CD8-positive, alpha-beta memory T cell (primary cell): ENCODE data around the gene PLCL2. TPM values are rescaled to one million over a fixed set of nuclear protein-coding genes. Genes with fewer than 3 reads are reported as not detected.

Source experiments
- CTCF ChIA-PET: fragments of 350-600 bp; sonication (Branson Sonifier 250); formaldehyde crosslinking; loops from one replicate; lab custom pipeline; 2021; ENCODE audit warnings: antibody characterized with exemption; lab: Charles Lee
- POLR2A ChIA-PET: fragments of 350-600 bp; sonication (Branson Sonifier 250); formaldehyde crosslinking; loops from one replicate; lab custom pipeline; 2021; ENCODE audit warnings: antibody characterized with exemption; lab: Charles Lee
- DNase-seq, 5 donors: peaks; one replicate each; pipeline versions ENCODE4 v3.0.0 to v3.0.0-alpha.2; 2020 to 2022; ENCODE audit warnings: mixed read lengths in 1 of 5
- H3K27ac ChIP-seq: one replicate; pipeline ENCODE4 v1.7.0; 2013; ENCODE audit warnings: low read depth, mild to moderate bottlenecking, low read length, moderate library complexity
- H3K27me3 ChIP-seq: 2 replicates; pipeline ENCODE4 v1.7.0; 2013; ENCODE audit warnings: low read length, mild to moderate bottlenecking; ENCODE audit not compliant: insufficient read depth, poor library complexity, severe bottlenecking
- H3K36me3 ChIP-seq: 2 replicates; pipeline ENCODE4 v1.7.0; 2013; ENCODE audit warnings: mild to moderate bottlenecking, low read length, moderate library complexity; ENCODE audit not compliant: insufficient read depth
- H3K4me1 ChIP-seq: 2 replicates; pipeline ENCODE4 v1.7.0; 2013; ENCODE audit warnings: mild to moderate bottlenecking, low read length, moderate library complexity; ENCODE audit not compliant: insufficient read depth
- H3K4me3 ChIP-seq: 2 replicates; pipeline ENCODE4 v1.7.0; 2013; ENCODE audit warnings: mild to moderate bottlenecking, low read length
- H3K9me3 ChIP-seq: 2 replicates; pipeline ENCODE4 v1.7.0; 2013; ENCODE audit warnings: mild to moderate bottlenecking, low read length
- H3K27ac Mint-ChIP-seq, 8 donors: one replicate each; pipeline ENCODE4 v1.8.0; 2020 to 2021; ENCODE audit warnings: mixed read lengths in 8 of 8, mild to moderate bottlenecking in 6 of 8, inconsistent platforms in 3 of 8, moderate library complexity in 3 of 8
- H3K27me3 Mint-ChIP-seq, 2 donors: one replicate each; pipeline ENCODE4 v1.8.0; 2020 to 2021; ENCODE audit warnings: mixed read lengths in 2 of 2, mild to moderate bottlenecking in 1 of 2, moderate library complexity in 1 of 2
- H3K36me3 Mint-ChIP-seq, 3 donors: one replicate each; pipeline ENCODE4 v1.8.0; 2020 to 2021; ENCODE audit warnings: mixed read lengths in 3 of 3, inconsistent platforms in 1 of 3, mild to moderate bottlenecking in 1 of 3
- H3K4me1 Mint-ChIP-seq, 3 donors: one replicate each; pipeline ENCODE4 v1.8.0; 2020 to 2021; ENCODE audit warnings: mixed read lengths in 3 of 3, inconsistent platforms in 1 of 3, mild to moderate bottlenecking in 1 of 3
- H3K4me3 Mint-ChIP-seq, 7 donors: one replicate each; pipeline ENCODE4 v1.8.0; 2020 to 2021; ENCODE audit warnings: mixed read lengths in 7 of 7, mild to moderate bottlenecking in 6 of 7, moderate library complexity in 4 of 7, inconsistent platforms in 2 of 7
- H3K9me3 Mint-ChIP-seq, 5 donors: one replicate each; pipeline ENCODE4 v1.8.0; 2020 to 2022; ENCODE audit warnings: mixed read lengths in 5 of 5, mild to moderate bottlenecking in 3 of 5, moderate library complexity in 2 of 5, inconsistent platforms in 1 of 5
- polyA plus RNA-seq: library from polyadenylated mRNA; unstranded; fragments of 300-500 nt; fragmentation: Illumina TruSeq; gene quantifications from one replicate; pipeline ENCODE4 v1.2.3, GENCODE V29; 2021
- total RNA-seq, 2 experiments: library from RNA; stranded (reverse); gene quantifications; one replicate each; pipeline ENCODE4 v1.2.3, GENCODE V29; 2021

Gene PLCL2
- total and polyA plus RNA-seq, 3 experiments from 2014 or later, result 22.2 to 94.9 (median 22.8) TPM

GRCh38 chr3:17023006-17023664 lies 138.4 kb downstream of the PLCL2 start:
- H3K4me3 ChIP-seq, result no peak overlapping the region
- H3K9me3 Mint-ChIP-seq, result no peaks in the 10 kb centered on the region
- peaks cover 35% of the 10 kb centered on the region for H3K4me1 ChIP-seq
- DNase-seq, result peak; percentile 3 to 71 (median 40)
- H3K4me3 Mint-ChIP-seq, result peak overlapping the region; percentile 2 to 78 (median 72)
- H3K4me1 Mint-ChIP-seq, result peaks cover 57 to 86% (median 72%) of the 10 kb centered on the region in 3 donors
- no peaks in the 10 kb centered on the region for H3K27me3 Mint-ChIP-seq
- ChIA-PET POLR2A (interaction anchor here (0.5 to 0.6 kb wide), 2 partner anchors 112 to 216 kb away, joined by 3 read pairs; no protein-coding TSS in a partner anchor), CTCF (interaction anchor here (1.0 kb wide), 1 partner anchor 12 kb away, joined by 3 read pairs; no protein-coding TSS in a partner anchor)
- H3K9me3 ChIP-seq, result no peaks in the 10 kb centered on the region
- peaks cover 0 to 15% (median 8%) of the 10 kb centered on the region in 3 donors for H3K36me3 Mint-ChIP-seq
- H3K27ac Mint-ChIP-seq, result peak overlapping the region; percentile 61 to 97 (median 87)
- H3K36me3 ChIP-seq, result no peaks in the 10 kb centered on the region
- no peak overlapping the region for H3K27ac ChIP-seq
- H3K27me3 ChIP-seq, result no peaks in the 10 kb centered on the region

- no peaks in the 10 kb centered on the region for H3K36me3 ChIP-seq
- no peak overlapping the region for H3K4me3 ChIP-seq
- peaks cover 55% of the 10 kb centered on the region for H3K4me1 ChIP-seq
- POLR2A ChIA-PET, result no interaction called here
- Mint-ChIP-seq H3K4me3 (no peak overlapping the region), H3K27me3 (no peaks in the 10 kb centered on the region), H3K27ac (peak overlapping the region in 6 of 8 donors; percentile 22 to 72 (median 27)), H3K4me1 (peaks cover 73 to 92% (median 85%) of the 10 kb centered on the region in 3 donors), H3K9me3 (no peaks in the 10 kb centered on the region), H3K36me3 (peaks cover 0 to 18% (median 11%) of the 10 kb centered on the region in 3 donors)
- no peaks in the 10 kb centered on the region for H3K27me3 ChIP-seq
- no peak for DNase-seq
- no peak overlapping the region for H3K27ac ChIP-seq
- CTCF ChIA-PET, result interaction anchor here (1.3 kb wide), 1 partner anchor 15 kb away, joined by 5 read pairs; no protein-coding TSS in a partner anchor
- no peaks in the 10 kb centered on the region for H3K9me3 ChIP-seq
Observed at GRCh38 chr3:17025594-17026139, 140.9 kb downstream of the PLCL2 start.

DNA sequence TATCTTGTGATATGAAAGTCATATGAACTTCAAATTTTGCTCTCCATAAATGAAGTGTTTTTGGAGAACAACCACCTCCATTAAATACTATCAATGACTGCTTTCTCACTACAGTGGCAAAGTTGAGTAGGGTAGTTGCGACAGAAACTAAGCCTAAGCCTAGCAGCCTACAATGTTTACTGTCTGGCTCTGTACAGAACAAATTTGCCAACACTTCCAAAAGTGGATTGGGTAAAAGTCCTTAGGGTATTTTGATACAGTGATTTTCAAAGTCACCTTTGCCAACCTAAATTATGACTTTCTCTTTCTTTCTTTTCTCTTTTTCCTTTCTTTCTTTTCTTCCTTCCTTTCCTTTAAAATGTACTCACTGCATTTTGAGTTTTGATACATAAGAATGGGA lies 142.6 kb downstream of the PLCL2 start:
- no peak overlapping the region for H3K4me3 ChIP-seq
- ChIA-PET CTCF (no interaction called here), POLR2A (no interaction called here)
- DNase-seq, result no peak
- Mint-ChIP-seq H3K27me3 (no peaks in the 10 kb centered on the region), H3K36me3 (peaks cover 0 to 17% (median 3%) of the 10 kb centered on the region in 3 donors), H3K9me3 (no peaks in the 10 kb centered on the region), H3K27ac (peak overlapping the region in 1 of 8 donors; percentile 13), H3K4me1 (peaks cover 70 to 89% (median 81%) of the 10 kb centered on the region in 3 donors), H3K4me3 (no peak overlapping the region)
- no peak overlapping the region for H3K27ac ChIP-seq
- H3K27me3 ChIP-seq, result no peaks in the 10 kb centered on the region
- no peaks in the 10 kb centered on the region for H3K9me3 ChIP-seq
- no peaks in the 10 kb centered on the region for H3K36me3 ChIP-seq
- peaks cover 51% of the 10 kb centered on the region for H3K4me1 ChIP-seq

DNA sequence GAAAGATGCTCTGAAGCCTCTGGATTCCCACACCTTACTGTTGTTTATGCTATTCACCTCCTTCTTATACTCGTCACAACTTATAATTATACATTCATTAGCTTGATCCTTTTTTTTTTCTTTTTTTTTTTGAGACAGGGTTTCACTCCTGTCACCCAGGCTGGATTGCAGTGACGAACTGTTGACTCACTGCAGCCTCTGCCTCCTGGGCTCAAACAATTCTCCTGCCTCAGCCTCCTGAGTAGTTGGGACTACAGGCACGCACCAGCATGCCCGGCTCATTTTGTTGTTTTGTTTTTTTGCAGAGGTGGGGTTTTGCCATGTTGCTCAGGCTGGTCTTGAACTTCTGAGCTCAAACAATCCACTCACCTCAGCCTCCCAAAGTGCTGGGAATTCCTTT lies 143.6 kb downstream of the PLCL2 start:
- ChIA-PET CTCF (interaction anchor here (1.0 kb wide), 1 partner anchor 144 kb away, joined by 5 read pairs; the partner anchor contains the start of gene PLCL2), POLR2A (no interaction called here)
- peaks cover 40% of the 10 kb centered on the region for H3K4me1 ChIP-seq
- peaks cover 70 to 89% (median 81%) of the 10 kb centered on the region in 3 donors for H3K4me1 Mint-ChIP-seq
- H3K36me3 Mint-ChIP-seq, result peaks cover 0 to 16% (median 3%) of the 10 kb centered on the region in 3 donors
- no peak for DNase-seq
- H3K27me3 Mint-ChIP-seq, result no peaks in the 10 kb centered on the region
- no peaks in the 10 kb centered on the region for H3K36me3 ChIP-seq
- H3K27ac ChIP-seq, result no peak overlapping the region
- H3K27me3 ChIP-seq, result no peaks in the 10 kb centered on the region
- H3K9me3 ChIP-seq, result no peaks in the 10 kb centered on the region
- no peak overlapping the region for H3K4me3 Mint-ChIP-seq
- peak overlapping the region in 3 of 8 donors; percentile 2 to 25 (median 15) for H3K27ac Mint-ChIP-seq
- no peaks in the 10 kb centered on the region for H3K9me3 Mint-ChIP-seq
- H3K4me3 ChIP-seq, result no peak overlapping the region

DNA sequence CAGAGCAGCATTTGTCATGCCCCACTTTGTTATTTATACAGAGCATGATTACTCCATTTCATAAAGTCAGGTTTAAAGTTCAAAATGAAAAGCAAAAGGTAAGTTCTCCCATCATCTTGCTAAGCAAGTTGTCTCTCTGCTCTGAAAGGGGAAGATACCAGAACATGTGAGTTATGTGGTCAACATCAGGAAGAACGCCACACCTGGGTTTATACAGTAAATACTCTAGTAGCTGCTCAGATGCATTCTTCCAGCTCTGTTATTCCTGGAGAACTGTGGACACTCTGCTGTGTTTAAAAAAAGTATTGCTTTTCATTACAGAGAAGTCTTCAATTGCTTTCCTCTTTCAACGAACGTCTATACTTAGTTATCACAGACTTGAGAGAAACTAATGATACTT lies 145.7 kb downstream of the PLCL2 start:
- H3K36me3 ChIP-seq, result no peaks in the 10 kb centered on the region
- ChIA-PET POLR2A (interaction anchor here (1.0 kb wide), 1 partner anchor 146 kb away, joined by 4 read pairs; the partner anchor contains the start of gene PLCL2), CTCF (interaction anchor here (1.2 to 1.6 kb wide), 2 partner anchors 9 to 145 kb away, joined by 3 to 4 read pairs; no protein-coding TSS in a partner anchor)
- Mint-ChIP-seq H3K4me3 (peak overlapping the region in 1 of 7 donors; percentile 9), H3K27ac (peak overlapping the region in 3 of 8 donors; percentile 21 to 48 (median 28)), H3K9me3 (no peaks in the 10 kb centered on the region), H3K4me1 (peaks cover 65 to 87% (median 83%) of the 10 kb centered on the region in 3 donors), H3K36me3 (peaks cover 0 to 20% (median 7%) of the 10 kb centered on the region in 3 donors), H3K27me3 (no peaks in the 10 kb centered on the region)
- H3K4me3 ChIP-seq, result no peak overlapping the region
- no peak overlapping the region for H3K27ac ChIP-seq
- DNase-seq, result no peak
- H3K9me3 ChIP-seq, result no peaks in the 10 kb centered on the region
- H3K4me1 ChIP-seq, result peaks cover 31% of the 10 kb centered on the region
- H3K27me3 ChIP-seq, result no peaks in the 10 kb centered on the region

DNA sequence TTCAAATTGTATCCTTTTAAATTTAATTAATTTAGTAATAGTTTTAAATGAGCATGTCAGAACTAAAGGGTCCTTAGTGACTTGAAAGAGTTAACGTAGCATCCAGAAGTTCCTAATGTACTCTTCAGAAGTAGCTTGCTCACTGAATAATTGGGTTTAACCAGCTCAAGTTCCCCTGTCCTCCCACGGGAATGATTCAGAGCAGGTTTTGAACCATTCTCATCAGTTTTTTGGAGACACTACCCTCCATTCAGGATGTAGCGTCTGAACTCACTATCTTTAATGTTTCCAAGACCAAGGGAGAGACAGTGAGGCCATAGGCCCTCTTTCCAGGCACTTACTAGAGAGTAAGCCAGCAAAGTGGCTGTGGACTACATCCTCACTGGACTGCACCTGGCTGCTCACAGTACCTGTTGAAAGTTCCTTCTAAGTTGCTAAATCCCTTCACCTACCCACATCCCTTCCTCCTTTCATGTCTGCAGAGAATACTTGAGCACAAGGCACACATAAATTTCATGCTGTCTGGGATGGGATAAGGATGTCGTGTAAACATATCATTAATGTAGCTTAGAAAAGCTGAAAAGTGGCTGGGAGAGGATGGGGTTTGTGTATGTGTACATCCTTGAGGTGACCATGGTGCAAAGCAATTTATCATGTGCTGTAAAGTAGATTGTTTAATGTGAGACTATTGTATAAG lies 146.3 kb downstream of the PLCL2 start:
- no peak overlapping the region for H3K4me3 Mint-ChIP-seq
- peaks cover 0 to 22% (median 11%) of the 10 kb centered on the region in 3 donors for H3K36me3 Mint-ChIP-seq
- H3K27ac Mint-ChIP-seq, result peak overlapping the region in 2 of 8 donors; percentile 31 to 51
- peaks cover 66 to 87% (median 82%) of the 10 kb centered on the region in 3 donors for H3K4me1 Mint-ChIP-seq
- no peak for DNase-seq
- ChIA-PET CTCF (interaction anchor here (1.2 to 2.1 kb wide), 2 partner anchors 145 to 202 kb away, joined by 3 to 6 read pairs; no protein-coding TSS in a partner anchor), POLR2A (interaction anchor here (1.0 kb wide), 1 partner anchor 147 kb away, joined by 4 read pairs; the partner anchor contains the start of gene PLCL2)
- H3K4me3 ChIP-seq, result no peak overlapping the region
- H3K36me3 ChIP-seq, result no peaks in the 10 kb centered on the region
- H3K4me1 ChIP-seq, result peaks cover 31% of the 10 kb centered on the region
- H3K27me3 Mint-ChIP-seq, result no peaks in the 10 kb centered on the region
- no peak overlapping the region for H3K27ac ChIP-seq
- no peaks in the 10 kb centered on the region for H3K27me3 ChIP-seq
- H3K9me3 ChIP-seq, result no peaks in the 10 kb centered on the region
- no peaks in the 10 kb centered on the region for H3K9me3 Mint-ChIP-seq

GRCh38 chr3:17032407-17033034 lies 147.8 kb downstream of the PLCL2 start:
- Histone ChIP-seq H3K36me3 (no peaks in the 10 kb centered on the region), H3K9me3 (no peaks in the 10 kb centered on the region), H3K27me3 (no peaks in the 10 kb centered on the region), H3K4me1 (peaks cover 28% of the 10 kb centered on the region), H3K4me3 (no peak overlapping the region), H3K27ac (no peak overlapping the region)
- POLR2A ChIA-PET, result interaction anchor here (0.9 kb wide), 1 partner anchor 42 kb away, joined by 3 read pairs; no protein-coding TSS in a partner anchor
- no peak for DNase-seq
- Mint-ChIP-seq H3K9me3 (no peaks in the 10 kb centered on the region), H3K4me1 (peaks cover 68 to 90% (median 89%) of the 10 kb centered on the region in 3 donors), H3K27me3 (no peaks in the 10 kb centered on the region), H3K4me3 (no peak overlapping the region), H3K27ac (peak overlapping the region in 1 of 8 donors; percentile 0), H3K36me3 (peaks cover 0 to 27% (median 16%) of the 10 kb centered on the region in 3 donors)
- CTCF ChIA-PET, result interaction anchor here (2.1 kb wide), 1 partner anchor 204 kb away, joined by 6 read pairs; no protein-coding TSS in a partner anchor
